H1 (cell line): ENCODE results near the gene RHOG. TPM values are rescaled to one million over a fixed set of nuclear protein-coding genes. Genes with fewer than 3 reads are reported as not detected.

ENCODE experiments used
- CTCF ChIA-PET: fragments of 300-600 bp; sonication (Branson Sonifier 250); formaldehyde crosslinking; loops from one replicate; lab custom pipeline; 2021; ENCODE audit not compliant: partially characterized antibody; lab: Charles Lee
- POLR2A ChIA-PET: fragments of 300-600 bp; sonication (Branson Sonifier 250); formaldehyde crosslinking; loops from one replicate; lab custom pipeline; 2021; ENCODE audit warnings: inconsistent platforms; ENCODE audit not compliant: partially characterized antibody; lab: Charles Lee
- DNase-seq, 2 experiments: peaks; one replicate each; pipeline versions ENCODE4 v3.0.0 to v3.0.0-alpha.2; 2010 to 2022; ENCODE audit warnings: low spot score in 2 of 2, low read depth in 1 of 2, mixed read lengths in 1 of 2
- FAIRE-seq: peaks from 2 replicates; lab custom pipeline; 2011; peaks lifted over from hg19 to GRCh38; lab: Jason Lieb, UNC
- H2AFZ ChIP-seq: 2 replicates; pipeline ENCODE4 v1.8.1; 2012; ENCODE audit warnings: low read length, inconsistent platforms
- H2AK5ac ChIP-seq: 2 replicates; pipeline ENCODE4 v1.6.1; 2013; ENCODE audit warnings: low read depth, low read length
- H2BK120ac ChIP-seq: replicated peaks from 2 replicates; pipeline ENCODE3; 2013; ENCODE audit warnings: low read depth, low read length, inconsistent platforms
- H2BK12ac ChIP-seq: 2 replicates; pipeline ENCODE4 v1.6.1; 2013; ENCODE audit warnings: low read depth, low read length
- H2BK15ac ChIP-seq: 2 replicates; pipeline ENCODE4 v1.6.1; 2013; ENCODE audit warnings: low read length
- H2BK20ac ChIP-seq: 2 replicates; pipeline ENCODE4 v1.6.1; 2013; ENCODE audit warnings: low read length
- H2BK5ac ChIP-seq: 2 replicates; pipeline ENCODE4 v1.6.1; 2013; ENCODE audit warnings: low read depth, low read length
- H3K14ac ChIP-seq: 2 replicates; pipeline ENCODE4 v1.6.1; 2013; ENCODE audit warnings: inconsistent platforms; ENCODE audit not compliant: insufficient read length
- H3K18ac ChIP-seq: 2 replicates; pipeline ENCODE4 v1.6.1; 2013; ENCODE audit warnings: low read length; ENCODE audit errors: extremely low read depth
- H3K23ac ChIP-seq: 2 replicates; pipeline ENCODE4 v1.6.1; 2013; ENCODE audit warnings: inconsistent platforms; ENCODE audit not compliant: insufficient read length
- H3K23me2 ChIP-seq: 2 replicates; pipeline ENCODE4 v1.6.1; 2013; ENCODE audit warnings: low read depth, low read length
- H3K27ac ChIP-seq: 2 replicates; pipeline ENCODE4 v1.6.1; 2011; ENCODE audit warnings: low read depth, low read length, inconsistent platforms
- H3K27me3 ChIP-seq, 4 experiments: replicated peaks in 1 of 4; 1 replicate in 1 of 4; 2 replicates in 3 of 4; pipeline versions ENCODE4 v1.6.1 to v1.8.1; 2011 to 2013; ENCODE audit warnings: low read length in 3 of 4, mild to moderate bottlenecking in 3 of 4, inconsistent platforms in 2 of 4, mixed read lengths in 2 of 4, moderate library complexity in 1 of 4; ENCODE audit not compliant: control insufficient read depth in 3 of 4, insufficient read depth in 3 of 4; ENCODE audit errors: extremely low read depth in 1 of 4
- H3K36me3 ChIP-seq, 4 experiments: 2 replicates each; pipeline versions ENCODE4 v1.6.1 to v1.8.1; 2011 to 2013; ENCODE audit warnings: mild to moderate bottlenecking in 4 of 4, low read length in 3 of 4, moderate library complexity in 2 of 4, control low read depth in 1 of 4, inconsistent platforms in 1 of 4; ENCODE audit not compliant: insufficient read depth in 4 of 4, control insufficient read depth in 2 of 4
- H3K4ac ChIP-seq: replicated peaks from 2 replicates; pipeline ENCODE3; 2013; ENCODE audit warnings: low read length, low read depth, mixed read lengths, inconsistent platforms; ENCODE audit not compliant: insufficient read length
- H3K4me1 ChIP-seq, 4 experiments: replicated peaks in 1 of 4; 1 replicate in 1 of 4; 2 replicates in 3 of 4; pipeline versions ENCODE4 v1.6.1 to v1.8.1; 2011 to 2013; ENCODE audit warnings: low read length in 3 of 4, inconsistent platforms in 2 of 4, mixed read lengths in 1 of 4; ENCODE audit not compliant: insufficient read depth in 4 of 4, control insufficient read depth in 3 of 4
- H3K4me2 ChIP-seq, 2 experiments: 2 replicates each; pipeline versions ENCODE4 v1.6.1 to v1.8.1; 2011 to 2013; ENCODE audit warnings: low read depth in 2 of 2, low read length in 2 of 2, control low read depth in 1 of 2, inconsistent platforms in 1 of 2, mild to moderate bottlenecking in 1 of 2; ENCODE audit not compliant: insufficient read depth in 1 of 2
- H3K4me3 ChIP-seq, 4 experiments: fragments of 200-600, 300-600 bp in 1 of 4; sonication (generic), shearing (Covaris generic), sonication (Bioruptor Twin) in 1 of 4; 2 replicates each; pipeline versions ENCODE4 v1.5.1 to v1.8.1; 2011 to 2016; ENCODE audit warnings: low read length in 4 of 4, low read depth in 3 of 4, control low read depth in 2 of 4, inconsistent platforms in 2 of 4, mild to moderate bottlenecking in 2 of 4, mixed read lengths in 1 of 4, moderate library complexity in 1 of 4; ENCODE audit not compliant: insufficient read depth in 2 of 4; ENCODE audit errors: extremely low read depth in 1 of 4
- H3K56ac ChIP-seq: replicated peaks from 2 replicates; pipeline ENCODE3; 2013; ENCODE audit warnings: low read depth, mild to moderate bottlenecking, mixed read lengths, low read length, inconsistent platforms; ENCODE audit not compliant: insufficient read length
- H3K79me1 ChIP-seq: 2 replicates; pipeline ENCODE4 v1.6.1; 2013; ENCODE audit warnings: low read depth, low read length, control low read depth
- H3K79me2 ChIP-seq, 2 experiments: 2 replicates each; pipeline versions ENCODE4 v1.6.1 to v1.8.1; 2012 to 2013; ENCODE audit warnings: low read length in 2 of 2, mild to moderate bottlenecking in 2 of 2, inconsistent platforms in 1 of 2; ENCODE audit not compliant: insufficient read depth in 2 of 2, control insufficient read depth in 1 of 2
- H3K9ac ChIP-seq, 4 experiments: replicated peaks in 1 of 4; 1 replicate in 1 of 4; 2 replicates in 3 of 4; pipeline versions ENCODE4 v1.6.1 to v1.8.1; 2011 to 2013; ENCODE audit warnings: low read depth in 3 of 4, low read length in 3 of 4, control low read depth in 2 of 4, mild to moderate bottlenecking in 2 of 4, moderate library complexity in 2 of 4, inconsistent platforms in 1 of 4; ENCODE audit errors: extremely low read depth in 1 of 4
- H3K9me3 ChIP-seq, 2 experiments: 2 replicates each; pipeline versions ENCODE4 v1.6.1 to v1.8.1; 2012 to 2013; ENCODE audit warnings: mild to moderate bottlenecking in 2 of 2, moderate library complexity in 2 of 2, control low read depth in 1 of 2, inconsistent platforms in 1 of 2, low read depth in 1 of 2, low read length in 1 of 2, mixed read lengths in 1 of 2; ENCODE audit not compliant: insufficient read depth in 2 of 2
- H4K20me1 ChIP-seq, 2 experiments: replicated peaks in 1 of 2; 2 replicates each; pipeline versions ENCODE3 to v1.8.1; 2011 to 2013; ENCODE audit warnings: inconsistent platforms in 2 of 2, low read length in 2 of 2, mild to moderate bottlenecking in 1 of 2; ENCODE audit not compliant: insufficient read depth in 2 of 2, control insufficient read depth in 1 of 2
- H4K5ac ChIP-seq: 2 replicates; pipeline ENCODE4 v1.6.1; 2013; ENCODE audit warnings: low read length, low read depth, mixed read lengths, inconsistent platforms; ENCODE audit not compliant: insufficient read length
- H4K8ac ChIP-seq: 2 replicates; pipeline ENCODE4 v1.8.0; 2013; ENCODE audit warnings: mild to moderate bottlenecking, moderate library complexity, low read length, inconsistent platforms; ENCODE audit not compliant: insufficient read depth; ENCODE audit errors: extremely low read depth
- H4K91ac ChIP-seq: replicated peaks from 2 replicates; pipeline ENCODE3; 2013; ENCODE audit warnings: low read length, mixed read lengths, inconsistent platforms; ENCODE audit not compliant: insufficient read length
- CHD2 ChIP-seq: IDR thresholded peaks from 2 replicates; pipeline ENCODE4 v1.6.1; 2012; ENCODE audit warnings: low read length, improper control_type of control experiment
- EP300 ChIP-seq, 2 experiments: IDR thresholded peaks; 1 replicate in 1 of 2; 2 replicates in 1 of 2; pipeline ENCODE4 v1.6.1; 2011 to 2012; ENCODE audit warnings: low read depth in 2 of 2, low read length in 2 of 2, mild to moderate bottlenecking in 2 of 2, borderline replicate concordance in 1 of 2, inconsistent platforms in 1 of 2, moderate library complexity in 1 of 2
- KDM1A ChIP-seq: fragments of 200-600, 300-600 bp; sonication (generic); IDR thresholded peaks from 2 replicates; pipeline ENCODE4 v1.7.1; 2016; ENCODE audit warnings: mild to moderate bottlenecking, low read length, borderline replicate concordance
- YY1 ChIP-seq: IDR thresholded peaks from 2 replicates; pipeline ENCODE4 v1.6.1; 2011; ENCODE audit warnings: low read depth, mild to moderate bottlenecking, low read length
- WGBS, 2 experiments: shearing (Covaris generic) in 1 of 2; methylation state at CpG; one replicate each; pipeline versions ENCODE4 v1.1.6 to v1.1.7; 2013 to 2015; ENCODE audit warnings: low lambda C conversion rate in 2 of 2, mixed read lengths in 2 of 2, inconsistent platforms in 1 of 2, low coverage in 1 of 2, missing lambda C conversion rate in 1 of 2; ENCODE audit not compliant: insufficient replicate concordance in 2 of 2, insufficient coverage in 1 of 2, insufficient read length in 1 of 2; ENCODE audit errors: extremely low coverage in 1 of 2, missing lambda C conversion rate in 1 of 2; 5-methylcytosine and 5-hydroxymethylcytosine counted together
- polyA plus RNA-seq, 7 experiments: library from polyadenylated mRNA; depleted of rRNA in 3 of 7; stranded (reverse) in 5 of 7; unstranded in 2 of 7; fragments of >200 nt in 5 of 7; fragments of 200-250 nt in 2 of 7; gene quantifications; 1 replicate in 5 of 7; 2 replicates in 1 of 7; 4 replicates in 1 of 7; pipeline versions ENCODE4 v1.2.1 to v1.2.3, GENCODE V29; 2011 to 2013; ENCODE audit warnings: missing spikeins in 2 of 7, mixed read lengths in 2 of 7
- total RNA-seq: library from RNA; stranded (reverse); fragmentation: NEBNext Ultra II Directional; extraction: Animal tissue kit (Norgen Biotek cat#: 25700); gene quantifications from 2 replicates; pipeline ENCODE4 v1.2.1, GENCODE V29; 2021

Gene RHOG
- total and polyA plus RNA-seq, 2 of the 8 experiments (the other 6 are each of a cell fraction or from before 2014, with no cell fraction given), result 28.3 to 69.6 TPM

DNA sequence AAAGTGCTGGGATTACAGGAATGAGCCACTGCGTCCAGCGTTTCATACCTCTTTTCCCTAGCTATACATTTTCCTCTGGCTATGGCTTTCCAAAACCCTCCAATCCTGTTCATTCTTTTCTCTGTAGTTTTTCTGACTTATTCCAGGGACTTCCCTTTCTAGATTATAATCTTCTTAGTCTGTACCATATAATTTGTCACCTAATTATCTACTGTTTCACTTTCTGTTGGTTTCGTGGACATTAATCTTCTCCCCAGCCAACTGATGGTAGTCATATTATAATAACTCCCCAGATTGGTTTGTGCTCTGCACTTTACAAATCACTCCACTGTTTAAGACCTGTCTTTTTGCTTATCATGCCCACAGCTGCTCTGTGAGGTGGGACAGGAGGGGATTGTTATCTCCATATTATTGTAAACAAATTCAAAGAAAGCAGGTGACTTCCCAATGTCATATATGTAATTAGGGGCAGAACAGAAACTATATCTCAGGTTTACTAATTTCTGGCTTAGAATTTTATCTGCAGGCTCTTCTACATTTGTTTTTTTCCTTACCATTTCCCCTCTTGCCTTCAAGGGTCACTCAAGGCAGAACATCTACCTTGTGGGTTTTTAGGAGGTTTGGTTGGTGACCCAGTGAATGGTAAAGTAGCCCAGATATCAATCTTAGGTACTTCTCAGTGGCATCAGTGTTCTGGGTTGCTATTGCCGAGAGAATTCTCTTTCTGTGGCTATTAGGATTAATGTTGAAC is 38.6 kb upstream of the RHOG start:
- FAIRE-seq, result no peak
- POLR2A ChIA-PET, result no interaction called here
- TF ChIP-seq CHD2, result no peak
- no peak for TF ChIP-seq YY1
- TF ChIP-seq EP300 (IDR thresholded peaks at IDR 0.05; ENCODE audit: borderline replicate concordance in 1 of 2, low read depth in 2 of 2, low read length in 2 of 2), result no peak
- TF ChIP-seq KDM1A, result no peak

More for the DNA sequence above, 38.6 kb upstream of the RHOG start:
- H3K23ac ChIP-seq, result no peak overlapping the region
- H2AFZ ChIP-seq, result no peak overlapping the region
- no peaks in the 10 kb centered on the region for H3K9me3 ChIP-seq
- H4K8ac ChIP-seq, result no peak overlapping the region
- no peaks in the 10 kb centered on the region for H3K36me3 ChIP-seq
- no peak overlapping the region for H4K91ac ChIP-seq
- CTCF ChIA-PET, result interaction anchor here (0.7 to 2.7 kb wide), 5 partner anchors 10 to 69 kb away, joined by 3 to 9 read pairs (median 4); partner anchors contain the start of gene STIM1
- 97% methylated on average over 3 of the region's 4 CpGs; no CpG with 5 or more reads in 1 of the 2 experiments for WGBS, 2 experiments
- H3K4me2 ChIP-seq, result no peak overlapping the region
- H2AK5ac ChIP-seq, result no peak overlapping the region
- peaks cover 0 to 4% (median 2%) of the 10 kb centered on the region in 4 experiments; a peak in 3 of 7 replicates for H3K4me1 ChIP-seq
- no peak overlapping the region for H2BK15ac ChIP-seq
- H3K79me1 ChIP-seq, result no peaks in the 10 kb centered on the region
- no peak overlapping the region for H2BK12ac ChIP-seq
- H2BK120ac ChIP-seq, result no peak overlapping the region
- H3K18ac ChIP-seq, result no peak overlapping the region
- H3K4me3 ChIP-seq, result no peak overlapping the region
- H3K9ac ChIP-seq, result no peak overlapping the region
- H3K27ac ChIP-seq, result no peak overlapping the region
- no peak overlapping the region for H4K5ac ChIP-seq
- no peaks in the 10 kb centered on the region; a peak in 3 of 7 replicates for H3K27me3 ChIP-seq
- no peak for DNase-seq
- H3K79me2 ChIP-seq, result no peaks in the 10 kb centered on the region
- no peak overlapping the region for H3K56ac ChIP-seq
- H3K4ac ChIP-seq, result no peak overlapping the region
- H3K23me2 ChIP-seq, result no peaks in the 10 kb centered on the region
- H2BK20ac ChIP-seq, result no peak overlapping the region
- peaks cover 0 to 2% of the 10 kb centered on the region in 2 experiments for H4K20me1 ChIP-seq
- H3K14ac ChIP-seq, result no peak overlapping the region
- no peak overlapping the region for H2BK5ac ChIP-seq
